Measurements from ENCODE around the gene LMX1B. TPM values are rescaled to one million over a fixed set of nuclear protein-coding genes. Genes with fewer than 3 reads are reported as not detected.

The LMX1B gene
- total and polyA plus RNA-seq, 7 donors: 0.12 to 1.4 (median 0.16) TPM; not detected in 2

- Histone ChIP-seq H3K4me1 (no peaks in the 10 kb centered on the region), H3K27me3 (peaks cover 0 to 8% (median 7%) of the 10 kb centered on the region in 3 donors), H3K4me3 (no peak overlapping the region), H3K27ac (no peak overlapping the region), H3K9me3 (peaks cover 0 to 11% (median 5%) of the 10 kb centered on the region in 4 donors), H3K36me3 (no peaks in the 10 kb centered on the region)
- 95 to 96% methylated on average over 1 of the region's 1 CpG for WGBS, 2 donors
- intact Hi-C loops (cut with DNase I): no loop called here
- TF ChIP-seq EP300 (IDR thresholded peaks at IDR 0.05) (no peak), POLR2AphosphoS5 (IDR thresholded peaks at IDR 0.05) (no peak), POLR2A (IDR thresholded peaks at IDR 0.05) (no peak)
- TF ChIP-seq, protein P1, sequence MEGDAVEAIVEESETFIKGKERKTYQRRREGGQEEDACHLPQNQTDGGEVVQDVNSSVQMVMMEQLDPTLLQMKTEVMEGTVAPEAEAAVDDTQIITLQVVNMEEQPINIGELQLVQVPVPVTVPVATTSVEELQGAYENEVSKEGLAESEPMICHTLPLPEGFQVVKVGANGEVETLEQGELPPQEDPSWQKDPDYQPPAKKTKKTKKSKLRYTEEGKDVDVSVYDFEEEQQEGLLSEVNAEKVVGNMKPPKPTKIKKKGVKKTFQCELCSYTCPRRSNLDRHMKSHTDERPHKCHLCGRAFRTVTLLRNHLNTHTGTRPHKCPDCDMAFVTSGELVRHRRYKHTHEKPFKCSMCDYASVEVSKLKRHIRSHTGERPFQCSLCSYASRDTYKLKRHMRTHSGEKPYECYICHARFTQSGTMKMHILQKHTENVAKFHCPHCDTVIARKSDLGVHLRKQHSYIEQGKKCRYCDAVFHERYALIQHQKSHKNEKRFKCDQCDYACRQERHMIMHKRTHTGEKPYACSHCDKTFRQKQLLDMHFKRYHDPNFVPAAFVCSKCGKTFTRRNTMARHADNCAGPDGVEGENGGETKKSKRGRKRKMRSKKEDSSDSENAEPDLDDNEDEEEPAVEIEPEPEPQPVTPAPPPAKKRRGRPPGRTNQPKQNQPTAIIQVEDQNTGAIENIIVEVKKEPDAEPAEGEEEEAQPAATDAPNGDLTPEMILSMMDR (IDR thresholded peaks at IDR 0.05): no peak
- no peak for DNase-seq
These were observed 121.8 kb downstream of the LMX1B start for GRCh38 chr9:126735482-126735881.

DNA sequence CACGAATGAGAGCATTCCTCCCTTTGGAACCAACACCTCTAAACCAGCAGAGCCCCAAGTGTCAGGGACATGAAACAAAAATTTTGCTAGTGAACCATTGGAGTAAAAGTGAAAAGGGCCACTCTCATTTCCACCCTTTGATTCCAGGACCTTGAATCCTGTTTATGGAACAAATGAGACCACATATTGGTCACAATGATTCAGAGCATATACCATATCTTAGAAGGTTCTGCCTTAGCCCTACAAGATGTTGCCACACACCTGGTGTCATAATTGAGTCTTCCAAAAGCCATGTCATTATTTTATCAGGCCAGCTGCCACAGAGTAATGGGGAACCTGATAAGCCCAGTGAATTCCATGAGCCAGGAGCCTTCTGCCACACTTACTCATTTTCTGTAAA, 124.8 kb downstream of the LMX1B start:
- Histone ChIP-seq H3K27me3 (peaks cover 0 to 3% (median under 1%) of the 10 kb centered on the region in 3 donors), H3K36me3 (no peaks in the 10 kb centered on the region), H3K9me3 (peaks cover 0 to 11% (median 5%) of the 10 kb centered on the region in 4 donors), H3K27ac (no peak overlapping the region), H3K4me1 (no peaks in the 10 kb centered on the region), H3K4me3 (no peak overlapping the region)
- DNase-seq: no peak
- WGBS, 2 donors: 22 to 53% methylated on average over 1 of the region's 1 CpG
- intact Hi-C loops (cut with DNase I): no loop called here
- TF ChIP-seq POLR2A (IDR thresholded peaks at IDR 0.05) (no peak), EP300 (IDR thresholded peaks at IDR 0.05) (no peak), POLR2AphosphoS5 (IDR thresholded peaks at IDR 0.05) (no peak)
- TF ChIP-seq, protein P1 (IDR thresholded peaks at IDR 0.05): no peak

GRCh38 chr9:126743041-126743440, 129.3 kb downstream of the LMX1B start:
- H3K27me3 ChIP-seq: peaks cover 0 to 22% (median 0%) of the 10 kb centered on the region in 3 donors
- H3K36me3 ChIP-seq: no peaks in the 10 kb centered on the region
- WGBS, 2 donors: 69 to 83% methylated on average over 5 of the region's 5 CpGs
- no peaks in the 10 kb centered on the region for H3K9me3 ChIP-seq
- no peak overlapping the region for H3K27ac ChIP-seq
- no peak overlapping the region for H3K4me3 ChIP-seq
- no peak for DNase-seq
- no peaks in the 10 kb centered on the region for H3K4me1 ChIP-seq
- no peak for TF ChIP-seq EP300 (IDR thresholded peaks at IDR 0.05)
- TF ChIP-seq POLR2A (IDR thresholded peaks at IDR 0.05): no peak
- intact Hi-C loops (cut with DNase I): no loop called here

- intact Hi-C loops (cut with DNase I): no loop called here
- no peak overlapping the region for H3K27ac ChIP-seq
- no peaks in the 10 kb centered on the region for H3K36me3 ChIP-seq
- H3K9me3 ChIP-seq: no peaks in the 10 kb centered on the region
- TF ChIP-seq POLR2AphosphoS5 (IDR thresholded peaks at IDR 0.05) (no peak), EP300 (IDR thresholded peaks at IDR 0.05) (no peak), POLR2A (IDR thresholded peaks at IDR 0.05) (no peak)
- TF ChIP-seq, protein P1 (IDR thresholded peaks at IDR 0.05): no peak
- H3K4me3 ChIP-seq: no peak overlapping the region
- no peak for DNase-seq
- H3K27me3 ChIP-seq: peaks cover 0 to 33% (median 0%) of the 10 kb centered on the region in 3 donors
- WGBS, 2 donors: 52 to 53% methylated on average over 10 of the region's 10 CpGs
- H3K4me1 ChIP-seq: no peaks in the 10 kb centered on the region
These were observed 132.1 kb downstream of the LMX1B start for GRCh38 chr9:126745574-126746411.

Other genes with a start within 250 kb of the LMX1B start
- gene ZBTB43, start 191.1 kb downstream of the LMX1B start, total RNA-seq: 10 to 100 TPM in 1 of 4 donors, 1 to 10 TPM in 3; 6.7 to 12.2 (median 7.9) TPM
- gene ZBTB43, start 191.1 kb downstream of the LMX1B start, polyA plus RNA-seq: 1 to 10 TPM; 1.8 to 4.6 (median 3.0) TPM
- 10 to 100 TPM in 1 of 4 donors, 1 to 10 TPM in 3; 8.9 to 11.4 (median 9.7) TPM for gene ZBTB34, start 246.7 kb downstream of the LMX1B start, total RNA-seq
- 1 to 10 TPM; 1.4 to 3.1 (median 1.8) TPM for gene ZBTB34, start 246.7 kb downstream of the LMX1B start, polyA plus RNA-seq

Measured in sigmoid colon (tissue), 7 donors.